GM18907 (cell line): ENCODE measurements around the gene LSM3.

Source experiments
- ATAC-seq: cut with Tn5 transposase; IDR thresholded peaks from one replicate; pipeline ENCODE4 v1.9.1; 2021; ENCODE audit warnings: mild to moderate bottlenecking, moderate library complexity; ENCODE audit not compliant: unreplicated experiment

LSM3 gene

GRCh38 chr3:14156843-14157561 lies 21.6 kb upstream of the LSM3 start:
- ATAC-seq = no peak

GRCh38 chr3:14157951-14158350 lies 20.7 kb upstream of the LSM3 start:
- ATAC-seq = no peak

GRCh38 chr3:14158370-14158769 lies 20.2 kb upstream of the LSM3 start:
- no peak for ATAC-seq

GRCh38 chr3:14159426-14159825 lies 19.2 kb upstream of the LSM3 start:
- no peak for ATAC-seq

GRCh38 chr3:14161282-14161681 lies 17.3 kb upstream of the LSM3 start:
- ATAC-seq = no peak

GRCh38 chr3:14162178-14162577 lies 16.4 kb upstream of the LSM3 start:
- no peak for ATAC-seq

GRCh38 chr3:14166877-14167603 lies 11.6 kb upstream of the LSM3 start:
- no peak for ATAC-seq

GRCh38 chr3:14169435-14169834 lies 9.2 kb upstream of the LSM3 start:
- ATAC-seq = no peak

GRCh38 chr3:14169871-14170270 lies 8.7 kb upstream of the LSM3 start:
- ATAC-seq = no peak

- ATAC-seq = no peak
Observed at GRCh38 chr3:14170531-14171159, 8.0 kb upstream of the LSM3 start.

- ATAC-seq = no peak
Observed at GRCh38 chr3:14172496-14172895, 6.1 kb upstream of the LSM3 start.

- no peak for ATAC-seq
Observed at GRCh38 chr3:14174483-14174882, 4.1 kb upstream of the LSM3 start.

GRCh38 chr3:14175383-14176037 lies 3.1 kb upstream of the LSM3 start:
- no peak for ATAC-seq

- no peak for ATAC-seq
Observed at GRCh38 chr3:14177580-14178246, 904 bp upstream of the LSM3 start.

- no peak for ATAC-seq
Observed at GRCh38 chr3:14179114-14179465, 473 bp downstream of the LSM3 start.

GRCh38 chr3:14179795-14180194 lies 1.2 kb downstream of the LSM3 start:
- no peak for ATAC-seq

GRCh38 chr3:14181253-14181652 lies 2.6 kb downstream of the LSM3 start:
- ATAC-seq = no peak

- ATAC-seq = no peak
Observed at GRCh38 chr3:14183015-14183577, 4.5 kb downstream of the LSM3 start.

GRCh38 chr3:14186854-14187458 lies 8.3 kb downstream of the LSM3 start:
- ATAC-seq = no peak

GRCh38 chr3:14188041-14188754 lies 9.6 kb downstream of the LSM3 start:
- no peak for ATAC-seq
